ENCODE results near the gene GRID1. TPM values are rescaled to one million over a fixed set of nuclear protein-coding genes. Genes with fewer than 3 reads are reported as not detected.

The GRID1 gene
- total RNA-seq, 1 donor from 2014 or later = not detected

GRCh38 chr10:86060386-86061277, 306.0 kb downstream of the GRID1 start:
- no peaks in the 10 kb centered on the region for H3K9me3 Mint-ChIP-seq
- POLR2A ChIA-PET = no interaction called here
- ATAC-seq (ENCODE audit: low read depth) (no peak), DNase-seq (no peak)
- no peak overlapping the region for H3K4me3 Mint-ChIP-seq
- no peaks in the 10 kb centered on the region for H3K27me3 Mint-ChIP-seq
- CTCF ChIA-PET = no interaction called here
- no peak overlapping the region for H3K27ac Mint-ChIP-seq
- no peaks in the 10 kb centered on the region for H3K36me3 Mint-ChIP-seq (ENCODE audit: low read depth)
- no peaks in the 10 kb centered on the region for H3K4me1 Mint-ChIP-seq
- intact Hi-C loops (cut with micrococcal nuclease) = no loop called here
- TF ChIP-seq CTCF (IDR thresholded peaks at IDR 0.05) = no peak

GRCh38 chr10:86059892-86060291, 306.7 kb downstream of the GRID1 start:
- intact Hi-C loops (cut with micrococcal nuclease) = no loop called here
- Mint-ChIP-seq H3K27me3 (peaks cover 5% of the 10 kb centered on the region), H3K9me3 (no peaks in the 10 kb centered on the region)

GRCh38 chr10:86058964-86059363, 307.6 kb downstream of the GRID1 start:
- Mint-ChIP-seq H3K27me3 (peaks cover 7% of the 10 kb centered on the region), H3K36me3 (ENCODE audit: low read depth) (no peaks in the 10 kb centered on the region), H3K9me3 (no peaks in the 10 kb centered on the region), H3K4me3 (no peak overlapping the region), H3K27ac (no peak overlapping the region), H3K4me1 (no peaks in the 10 kb centered on the region)
- CTCF ChIA-PET = no interaction called here
- POLR2A ChIA-PET = no interaction called here
- no peak for DNase-seq
- TF ChIP-seq CTCF (IDR thresholded peaks at IDR 0.05) = no peak
- intact Hi-C loops (cut with micrococcal nuclease) = no loop called here
- no peak for ATAC-seq (ENCODE audit: low read depth)

More at GRCh38 chr10:86059892-86060291, 306.7 kb downstream of the GRID1 start:
- H3K4me3 Mint-ChIP-seq = no peak overlapping the region
- H3K27ac Mint-ChIP-seq = no peak overlapping the region
- H3K4me1 Mint-ChIP-seq = no peaks in the 10 kb centered on the region
- DNase-seq (no peak), ATAC-seq (ENCODE audit: low read depth) (no peak)
- CTCF ChIA-PET = no interaction called here
- POLR2A ChIA-PET = no interaction called here
- TF ChIP-seq CTCF (IDR thresholded peaks at IDR 0.05) = no peak
- H3K36me3 Mint-ChIP-seq (ENCODE audit: low read depth) = no peaks in the 10 kb centered on the region

- Mint-ChIP-seq H3K9me3 (no peaks in the 10 kb centered on the region), H3K4me3 (no peak overlapping the region), H3K36me3 (ENCODE audit: low read depth) (no peaks in the 10 kb centered on the region), H3K4me1 (no peaks in the 10 kb centered on the region), H3K27ac (no peak overlapping the region), H3K27me3 (peaks cover 7% of the 10 kb centered on the region)
- intact Hi-C loops (cut with micrococcal nuclease) = no loop called here
- DNase-seq (no peak), ATAC-seq (ENCODE audit: low read depth) (no peak)
- CTCF ChIA-PET = no interaction called here
- POLR2A ChIA-PET = no interaction called here
- no peak for TF ChIP-seq CTCF (IDR thresholded peaks at IDR 0.05)
Measured at GRCh38 chr10:86057708-86058107, 308.9 kb downstream of the GRID1 start.

- POLR2A ChIA-PET = no interaction called here
- ATAC-seq (ENCODE audit: low read depth) (no peak), DNase-seq (no peak)
- Mint-ChIP-seq H3K4me1 (no peaks in the 10 kb centered on the region), H3K36me3 (ENCODE audit: low read depth) (no peaks in the 10 kb centered on the region), H3K27me3 (peaks cover 7% of the 10 kb centered on the region), H3K4me3 (no peak overlapping the region), H3K9me3 (no peaks in the 10 kb centered on the region), H3K27ac (no peak overlapping the region)
- CTCF ChIA-PET = no interaction called here
- no peak for TF ChIP-seq CTCF (IDR thresholded peaks at IDR 0.05)
- intact Hi-C loops (cut with micrococcal nuclease) = no loop called here
Measured at GRCh38 chr10:86056672-86057071, 309.9 kb downstream of the GRID1 start.

Data from activated B cell treated with CpG ODN at 0.5 μM for 24 hours (primary cell).